GM12878 (cell line): Measurements from ENCODE around the gene TWIST1.

ENCODE experiments used
- JUNB ChIP-seq: IDR thresholded peaks from 2 replicates; pipeline ENCODE4 v1.6.1; 2016; ENCODE audit warnings: antibody characterized with exemption, mild to moderate bottlenecking
- NFIC ChIP-seq: IDR thresholded peaks from 2 replicates; pipeline ENCODE4 v1.6.1; 2012; ENCODE audit warnings: low read depth, mild to moderate bottlenecking, inconsistent platforms, low read length, moderate library complexity
- POLR2A ChIP-seq: IDR thresholded peaks from 2 replicates; pipeline ENCODE4 v1.6.1; 2011; ENCODE audit warnings: low read depth, mild to moderate bottlenecking, low read length
- SIX5 ChIP-seq: IDR thresholded peaks from 2 replicates; pipeline ENCODE4 v1.6.1; 2011; ENCODE audit warnings: mild to moderate bottlenecking, low read depth, low read length, moderate library complexity; ENCODE audit not compliant: severe bottlenecking
- SREBF2 ChIP-seq: IDR thresholded peaks from 2 replicates; pipeline ENCODE4 v1.6.1; 2012; ENCODE audit warnings: mild to moderate bottlenecking, low read length
- TCF12 ChIP-seq: IDR thresholded peaks from 2 replicates; pipeline ENCODE4 v1.6.1; 2011; ENCODE audit warnings: low read depth, mild to moderate bottlenecking, low read length
- TF ChIP-seq, protein P1 (sequence below): fragments of 450-650 bp; IDR thresholded peaks from 2 replicates; pipeline ENCODE4 v1.6.1; 2017; ENCODE audit warnings: mild to moderate bottlenecking
- TF ChIP-seq, protein P2 (sequence below), 3 experiments: IDR thresholded peaks in 2 of 3; conservative IDR thresholded peaks in 1 of 3; 2 replicates each; pipeline ENCODE4 v1.5.1; 2011; ENCODE audit warnings: low read depth in 3 of 3, low read length in 3 of 3, mild to moderate bottlenecking in 3 of 3, control low read depth in 2 of 3, moderate library complexity in 2 of 3, inconsistent platforms in 1 of 3, mixed read lengths in 1 of 3; ENCODE audit not compliant: control insufficient read depth in 2 of 3, insufficient read depth in 1 of 3; ENCODE audit errors: extremely low read depth in 1 of 3
- TF ChIP-seq, protein P3 (sequence below): fragments of 450-650 bp; formaldehyde crosslinking; IDR thresholded peaks from 2 replicates; pipeline ENCODE4 v1.4.0; 2020; ENCODE audit warnings: mild to moderate bottlenecking, moderate library complexity

GRCh38 chr7:19133390-19133789, 16.0 kb upstream of the TWIST1 start:
- no peak for TF ChIP-seq JUNB
- TF ChIP-seq, protein P1, sequence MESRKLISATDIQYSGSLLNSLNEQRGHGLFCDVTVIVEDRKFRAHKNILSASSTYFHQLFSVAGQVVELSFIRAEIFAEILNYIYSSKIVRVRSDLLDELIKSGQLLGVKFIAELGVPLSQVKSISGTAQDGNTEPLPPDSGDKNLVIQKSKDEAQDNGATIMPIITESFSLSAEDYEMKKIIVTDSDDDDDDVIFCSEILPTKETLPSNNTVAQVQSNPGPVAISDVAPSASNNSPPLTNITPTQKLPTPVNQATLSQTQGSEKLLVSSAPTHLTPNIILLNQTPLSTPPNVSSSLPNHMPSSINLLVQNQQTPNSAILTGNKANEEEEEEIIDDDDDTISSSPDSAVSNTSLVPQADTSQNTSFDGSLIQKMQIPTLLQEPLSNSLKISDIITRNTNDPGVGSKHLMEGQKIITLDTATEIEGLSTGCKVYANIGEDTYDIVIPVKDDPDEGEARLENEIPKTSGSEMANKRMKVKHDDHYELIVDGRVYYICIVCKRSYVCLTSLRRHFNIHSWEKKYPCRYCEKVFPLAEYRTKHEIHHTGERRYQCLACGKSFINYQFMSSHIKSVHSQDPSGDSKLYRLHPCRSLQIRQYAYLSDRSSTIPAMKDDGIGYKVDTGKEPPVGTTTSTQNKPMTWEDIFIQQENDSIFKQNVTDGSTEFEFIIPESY, result no peak
- no peak for TF ChIP-seq SREBF2
- no peak for TF ChIP-seq POLR2A
- no peak for TF ChIP-seq NFIC
- TF ChIP-seq, protein P2, sequence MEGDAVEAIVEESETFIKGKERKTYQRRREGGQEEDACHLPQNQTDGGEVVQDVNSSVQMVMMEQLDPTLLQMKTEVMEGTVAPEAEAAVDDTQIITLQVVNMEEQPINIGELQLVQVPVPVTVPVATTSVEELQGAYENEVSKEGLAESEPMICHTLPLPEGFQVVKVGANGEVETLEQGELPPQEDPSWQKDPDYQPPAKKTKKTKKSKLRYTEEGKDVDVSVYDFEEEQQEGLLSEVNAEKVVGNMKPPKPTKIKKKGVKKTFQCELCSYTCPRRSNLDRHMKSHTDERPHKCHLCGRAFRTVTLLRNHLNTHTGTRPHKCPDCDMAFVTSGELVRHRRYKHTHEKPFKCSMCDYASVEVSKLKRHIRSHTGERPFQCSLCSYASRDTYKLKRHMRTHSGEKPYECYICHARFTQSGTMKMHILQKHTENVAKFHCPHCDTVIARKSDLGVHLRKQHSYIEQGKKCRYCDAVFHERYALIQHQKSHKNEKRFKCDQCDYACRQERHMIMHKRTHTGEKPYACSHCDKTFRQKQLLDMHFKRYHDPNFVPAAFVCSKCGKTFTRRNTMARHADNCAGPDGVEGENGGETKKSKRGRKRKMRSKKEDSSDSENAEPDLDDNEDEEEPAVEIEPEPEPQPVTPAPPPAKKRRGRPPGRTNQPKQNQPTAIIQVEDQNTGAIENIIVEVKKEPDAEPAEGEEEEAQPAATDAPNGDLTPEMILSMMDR (IDR thresholded peaks at IDR 0.05 in 2 of 3, conservative IDR thresholded peaks at IDR 0.05 in 1 of 3; ENCODE audit: control insufficient read depth in 2 of 3, extremely low read depth in 1 of 3, insufficient read depth in 1 of 3, low read depth in 3 of 3, low read length in 3 of 3), result no peak
- TF ChIP-seq, protein P3, sequence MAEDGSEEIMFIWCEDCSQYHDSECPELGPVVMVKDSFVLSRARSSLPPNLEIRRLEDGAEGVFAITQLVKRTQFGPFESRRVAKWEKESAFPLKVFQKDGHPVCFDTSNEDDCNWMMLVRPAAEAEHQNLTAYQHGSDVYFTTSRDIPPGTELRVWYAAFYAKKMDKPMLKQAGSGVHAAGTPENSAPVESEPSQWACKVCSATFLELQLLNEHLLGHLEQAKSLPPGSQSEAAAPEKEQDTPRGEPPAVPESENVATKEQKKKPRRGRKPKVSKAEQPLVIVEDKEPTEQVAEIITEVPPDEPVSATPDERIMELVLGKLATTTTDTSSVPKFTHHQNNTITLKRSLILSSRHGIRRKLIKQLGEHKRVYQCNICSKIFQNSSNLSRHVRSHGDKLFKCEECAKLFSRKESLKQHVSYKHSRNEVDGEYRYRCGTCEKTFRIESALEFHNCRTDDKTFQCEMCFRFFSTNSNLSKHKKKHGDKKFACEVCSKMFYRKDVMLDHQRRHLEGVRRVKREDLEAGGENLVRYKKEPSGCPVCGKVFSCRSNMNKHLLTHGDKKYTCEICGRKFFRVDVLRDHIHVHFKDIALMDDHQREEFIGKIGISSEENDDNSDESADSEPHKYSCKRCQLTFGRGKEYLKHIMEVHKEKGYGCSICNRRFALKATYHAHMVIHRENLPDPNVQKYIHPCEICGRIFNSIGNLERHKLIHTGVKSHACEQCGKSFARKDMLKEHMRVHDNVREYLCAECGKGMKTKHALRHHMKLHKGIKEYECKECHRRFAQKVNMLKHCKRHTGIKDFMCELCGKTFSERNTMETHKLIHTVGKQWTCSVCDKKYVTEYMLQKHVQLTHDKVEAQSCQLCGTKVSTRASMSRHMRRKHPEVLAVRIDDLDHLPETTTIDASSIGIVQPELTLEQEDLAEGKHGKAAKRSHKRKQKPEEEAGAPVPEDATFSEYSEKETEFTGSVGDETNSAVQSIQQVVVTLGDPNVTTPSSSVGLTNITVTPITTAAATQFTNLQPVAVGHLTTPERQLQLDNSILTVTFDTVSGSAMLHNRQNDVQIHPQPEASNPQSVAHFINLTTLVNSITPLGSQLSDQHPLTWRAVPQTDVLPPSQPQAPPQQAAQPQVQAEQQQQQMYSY (CRISPR knock-in tag), result no peak
- TF ChIP-seq TCF12, result no peak
- no peak for TF ChIP-seq SIX5
